Activated T-helper 17 cell treated with anti-CD3 and anti-CD28 coated beads, Interleukin-2, amount 50 U/mL, for 72 hours (primary cell): ENCODE data around the gene MRPS21. TPM values are rescaled to one million over a fixed set of nuclear protein-coding genes. Genes with fewer than 3 reads are reported as not detected.
A peak's percentile ranks its signal among the peaks of the same experiment; 100 is the strongest.
"Not testable (repeated sequence)": the region's sequence is repeated elsewhere in the genome, so short reads cannot be mapped to it uniquely, and the experiment has no call there.

Experiments
- ATAC-seq: fragments of 150-1000 bp; cut with Tn5 transposase; replicated peaks from 2 replicates; pipeline ENCODE4 v1.10.0; 2021; ENCODE audit warnings: mild to moderate bottlenecking, moderate library complexity
- H3K27ac Mint-ChIP-seq: one replicate; pipeline ENCODE4 v1.8.0; 2022; ENCODE audit warnings: mixed read lengths
- H3K27me3 Mint-ChIP-seq: one replicate; pipeline ENCODE4 v1.8.0; 2022; ENCODE audit warnings: mixed read lengths
- H3K36me3 Mint-ChIP-seq: one replicate; pipeline ENCODE4 v1.8.0; 2022; ENCODE audit warnings: low read depth, mild to moderate bottlenecking, mixed read lengths
- H3K4me1 Mint-ChIP-seq: one replicate; pipeline ENCODE4 v1.8.0; 2022; ENCODE audit warnings: mixed read lengths
- H3K4me3 Mint-ChIP-seq: one replicate; pipeline ENCODE4 v1.8.0; 2022; ENCODE audit warnings: mild to moderate bottlenecking, mixed read lengths
- H3K9me3 Mint-ChIP-seq: one replicate; pipeline ENCODE4 v1.8.0; 2022; ENCODE audit warnings: mixed read lengths
- total RNA-seq, 2 donors: library from RNA; stranded (reverse); gene quantifications; one replicate each; pipeline ENCODE4 v1.2.3, GENCODE V29; 2022

The MRPS21 gene
- total RNA-seq, 2 donors from 2014 or later = 66.1 to 82.9 TPM

- H3K4me1 Mint-ChIP-seq = peaks cover 9% of the 10 kb centered on the region
- no peaks in the 10 kb centered on the region for H3K27me3 Mint-ChIP-seq
- no peak overlapping the region for H3K4me3 Mint-ChIP-seq
- peaks cover 96% of the 10 kb centered on the region for H3K36me3 Mint-ChIP-seq
- H3K9me3 Mint-ChIP-seq = no peaks in the 10 kb centered on the region
- ATAC-seq = no peak
- H3K27ac Mint-ChIP-seq = no peak overlapping the region
These were observed 9.2 kb downstream of the MRPS21 start for GRCh38 chr1:150302902-150303301.

GRCh38 chr1:150308585-150308984, 14.9 kb downstream of the MRPS21 start:
- H3K4me3 Mint-ChIP-seq, ATAC-seq, H3K9me3 Mint-ChIP-seq, H3K27ac Mint-ChIP-seq, H3K27me3 Mint-ChIP-seq, H3K4me1 Mint-ChIP-seq: not testable (repeated sequence)
- H3K36me3 Mint-ChIP-seq = peaks cover 58% of the 10 kb centered on the region

GRCh38 chr1:150309758-150310508, 16.3 kb downstream of the MRPS21 start:
- no peak overlapping the region for H3K4me3 Mint-ChIP-seq
- H3K4me1 Mint-ChIP-seq = no peaks in the 10 kb centered on the region
- H3K27me3 Mint-ChIP-seq = no peaks in the 10 kb centered on the region
- peaks cover 48% of the 10 kb centered on the region for H3K36me3 Mint-ChIP-seq
- H3K9me3 Mint-ChIP-seq = no peaks in the 10 kb centered on the region
- no peak overlapping the region for H3K27ac Mint-ChIP-seq
- no peak for ATAC-seq

- Mint-ChIP-seq H3K27ac (no peak overlapping the region), H3K9me3 (no peaks in the 10 kb centered on the region), H3K4me3 (no peak overlapping the region), H3K36me3 (peaks cover 30% of the 10 kb centered on the region), H3K27me3 (no peaks in the 10 kb centered on the region), H3K4me1 (no peaks in the 10 kb centered on the region)
- ATAC-seq = no peak
These were observed 18.1 kb downstream of the MRPS21 start for GRCh38 chr1:150311762-150312161.

GRCh38 chr1:150314691-150315090, 21.0 kb downstream of the MRPS21 start:
- H3K27ac Mint-ChIP-seq, H3K4me3 Mint-ChIP-seq, H3K27me3 Mint-ChIP-seq, H3K9me3 Mint-ChIP-seq, H3K4me1 Mint-ChIP-seq, ATAC-seq, H3K36me3 Mint-ChIP-seq: not testable (repeated sequence)

GRCh38 chr1:150320667-150320978, 27.0 kb downstream of the MRPS21 start:
- Mint-ChIP-seq H3K9me3 (no peaks in the 10 kb centered on the region), H3K4me1 (peaks cover 10% of the 10 kb centered on the region), H3K4me3 (peak overlapping the region; percentile 100), H3K36me3 (peaks cover 43% of the 10 kb centered on the region), H3K27ac (peak overlapping the region; percentile 100), H3K27me3 (no peaks in the 10 kb centered on the region)
- ATAC-seq = no peak

- peaks cover 55% of the 10 kb centered on the region for H3K36me3 Mint-ChIP-seq
These were observed 28.1 kb downstream of the MRPS21 start for GRCh38 chr1:150321826-150322166.

GRCh38 chr1:150322310-150322709, 28.6 kb downstream of the MRPS21 start:
- peak overlapping the region; percentile 100 for H3K4me3 Mint-ChIP-seq
- peak; percentile 67 for ATAC-seq

More at GRCh38 chr1:150321826-150322166, 28.1 kb downstream of the MRPS21 start:
- Mint-ChIP-seq H3K27ac (peak overlapping the region; percentile 100), H3K9me3 (no peaks in the 10 kb centered on the region), H3K4me3 (peak overlapping the region; percentile 100), H3K27me3 (no peaks in the 10 kb centered on the region), H3K4me1 (peaks cover 10% of the 10 kb centered on the region)
- no peak for ATAC-seq

GRCh38 chr1:150332651-150333290, 39.1 kb downstream of the MRPS21 start:
- ATAC-seq = no peak
- no peak overlapping the region for H3K4me3 Mint-ChIP-seq
- H3K4me1 Mint-ChIP-seq = no peaks in the 10 kb centered on the region
- H3K27me3 Mint-ChIP-seq = no peaks in the 10 kb centered on the region
- H3K27ac Mint-ChIP-seq = no peak overlapping the region
- H3K9me3 Mint-ChIP-seq = no peaks in the 10 kb centered on the region
- H3K36me3 Mint-ChIP-seq = peaks cover 99% of the 10 kb centered on the region

More at GRCh38 chr1:150322310-150322709, 28.6 kb downstream of the MRPS21 start:
- Mint-ChIP-seq H3K27me3 (no peaks in the 10 kb centered on the region), H3K4me1 (peaks cover 10% of the 10 kb centered on the region), H3K27ac (peak overlapping the region; percentile 100), H3K9me3 (no peaks in the 10 kb centered on the region), H3K36me3 (peaks cover 60% of the 10 kb centered on the region)

GRCh38 chr1:150346316-150346715, 52.7 kb downstream of the MRPS21 start:
- Mint-ChIP-seq H3K36me3 (peaks cover 97% of the 10 kb centered on the region), H3K27ac (peak overlapping the region; percentile 56), H3K27me3 (no peaks in the 10 kb centered on the region), H3K4me1 (no peaks in the 10 kb centered on the region), H3K4me3 (no peak overlapping the region), H3K9me3 (no peaks in the 10 kb centered on the region)
- ATAC-seq = no peak

- H3K36me3 Mint-ChIP-seq = peaks cover 85% of the 10 kb centered on the region
- no peak overlapping the region for H3K4me3 Mint-ChIP-seq
- no peak overlapping the region for H3K27ac Mint-ChIP-seq
- no peak for ATAC-seq
- H3K4me1 Mint-ChIP-seq = no peaks in the 10 kb centered on the region
- H3K9me3 Mint-ChIP-seq = no peaks in the 10 kb centered on the region
- H3K27me3 Mint-ChIP-seq = no peaks in the 10 kb centered on the region
These were observed 59.2 kb downstream of the MRPS21 start for GRCh38 chr1:150352866-150353265.

Other genes with a start within 250 kb of the MRPS21 start
- gene VPS45, start 226.1 kb upstream of the MRPS21 start, total RNA-seq = 10 to 100 TPM; 24.7 to 26.9 TPM
- 10 to 100 TPM; 33.1 to 43.0 TPM for gene PLEKHO1, start 143.9 kb upstream of the MRPS21 start, total RNA-seq
- 100 to 1,000 TPM; 162 to 166 TPM for gene ANP32E, start 57.7 kb upstream of the MRPS21 start, total RNA-seq
- not detected for gene CA14, start 36.1 kb upstream of the MRPS21 start, total RNA-seq
- 100 to 1,000 TPM in 1 of 2 donors, 10 to 100 TPM in 1; 96.3 to 149 TPM for gene APH1A, start 24.8 kb upstream of the MRPS21 start, total RNA-seq
- gene C1orf54, start 21.1 kb upstream of the MRPS21 start, total RNA-seq = 1 to 10 TPM; 1.4 to 3.6 TPM
- 10 to 100 TPM in 1 of 2 donors, 1 to 10 TPM in 1; 3.7 to 12.4 TPM for gene CIART, start 11.3 kb upstream of the MRPS21 start, total RNA-seq
- 10 to 100 TPM; 67.0 to 77.9 TPM for gene PRPF3, start 27.7 kb downstream of the MRPS21 start, total RNA-seq
- 10 to 100 TPM; 23.0 to 26.9 TPM for gene RPRD2, start 70.3 kb downstream of the MRPS21 start, total RNA-seq
- 10 to 100 TPM; 28.8 to 35.3 TPM for gene TARS2, start 193.6 kb downstream of the MRPS21 start, total RNA-seq
- gene ECM1, start 214.2 kb downstream of the MRPS21 start, total RNA-seq = 1 to 10 TPM; 1.1 to 2.0 TPM
- 1 to 10 TPM in 1 of 2 donors, not detected in 1; 1.2 TPM for gene FALEC, start 221.9 kb downstream of the MRPS21 start, total RNA-seq